ENCODE results near the gene BBX. TPM values are rescaled to one million over a fixed set of nuclear protein-coding genes. Genes with fewer than 3 reads are reported as not detected.
"Not testable (repeated sequence)": the region's sequence is repeated elsewhere in the genome, so short reads cannot be mapped to it uniquely, and the experiment has no call there.

The BBX gene
- total and polyA plus RNA-seq, 2 of the 13 experiments (the other 11 are each of a cell fraction or from before 2014, with no cell fraction given) = 13.7 to 23.2 TPM

GRCh38 chr3:107689355-107689754, 166.6 kb downstream of the BBX start (continued):
- TF ChIP-seq ZNF503 (CRISPR knock-in tag; IDR thresholded peaks at IDR 0.05) (peak; percentile 50; the same call in 1 of the 2 replicates), NR1H2 (CRISPR knock-in tag; IDR thresholded peaks at IDR 0.05; ENCODE audit: borderline replicate concordance, low read depth) (no peak), LRRFIP1 (CRISPR knock-in tag; conservative IDR thresholded peaks at IDR 0.05) (no peak), ZNF557 (CRISPR knock-in tag; IDR thresholded peaks at IDR 0.05) (no peak)

GRCh38 chr3:107690522-107691138, 167.9 kb downstream of the BBX start:
- intact Hi-C loops (cut with micrococcal nuclease; ENCODE audit: unreplicated experiment) (no loop called here), in situ Hi-C loops (cut with HindIII; ENCODE audit: extremely low pct_ligation_motif_present, low pct_unique_long_range_greater_than_20kb) (no loop called here)
- peak overlapping the region; percentile 32 for H3K27ac ChIP-seq (ENCODE audit: extremely low read length, insufficient read depth, low read length)
- no peak overlapping the region for H3K4me2 ChIP-seq (ENCODE audit: low read depth, low read length)
- H3K36me3 ChIP-seq (replicated peaks in 1 of 2; ENCODE audit: control insufficient read depth in 1 of 2, insufficient read depth in 2 of 2, low read length in 2 of 2) = no peaks in the 10 kb centered on the region; a peak in 1 of 5 replicates
- H3K4me1 ChIP-seq (ENCODE audit: insufficient read depth, low read length) = peaks cover 62% of the 10 kb centered on the region
- no peaks in the 10 kb centered on the region for H4K20me1 ChIP-seq (ENCODE audit: insufficient read depth, low read length)
- ATAC-seq (peak; percentile 41; the same call in 1 of the 3 replicates), FAIRE-seq (no peak), DNase-seq (ENCODE audit: low spot score) (peak; percentile 45)
- WGBS (ENCODE audit: low lambda C conversion rate) = 68% methylated on average over 2 of the region's 2 CpGs
- no peak overlapping the region for H2AFZ ChIP-seq (ENCODE audit: low read length)
- no TSS peak for BruUV-seq (replicated peaks)
- no peak overlapping the region for H3K4me3 ChIP-seq (replicated peaks in 1 of 3; ENCODE audit: insufficient read depth in 1 of 3, low read depth in 2 of 3, low read length in 3 of 3)
- H3K79me2 ChIP-seq (ENCODE audit: insufficient read depth, low read length) = peaks cover 3% of the 10 kb centered on the region
- no peaks in the 10 kb centered on the region for H3K27me3 ChIP-seq (ENCODE audit: control insufficient read depth in 1 of 2, insufficient read depth in 2 of 2, low read length in 2 of 2)
- H3K9ac ChIP-seq (ENCODE audit: insufficient read depth, low read depth, low read length) = no peak overlapping the region
- TF ChIP-seq CTCF (CRISPR knock-in tag; IDR thresholded peaks at IDR 0.05) = 0 out of 2 replicates have a peak, but pooled peaks have one; percentile 14
- TF ChIP-seq ERF (CRISPR knock-in tag; IDR thresholded peaks at IDR 0.05) = no peak
- ChIA-PET CTCF (ENCODE audit: low intra/inter-chr PET ratio, low total read pairs) (interaction anchor here (1.2 to 1.8 kb wide), 2 partner anchors 14 to 156 kb away, joined by 3 to 5 read pairs; no protein-coding TSS in a partner anchor), POLR2A (no interaction called here)
- no peaks in the 10 kb centered on the region for H3K9me3 ChIP-seq (ENCODE audit: low read length)

GRCh38 chr3:107691984-107692383, 169.2 kb downstream of the BBX start:
- H2AFZ ChIP-seq (ENCODE audit: low read length); H4K20me1 ChIP-seq (ENCODE audit: insufficient read depth, low read length); FAIRE-seq; CTCF ChIA-PET (ENCODE audit: low intra/inter-chr PET ratio, low total read pairs); intact Hi-C loops (cut with micrococcal nuclease; ENCODE audit: unreplicated experiment); in situ Hi-C loops (cut with HindIII; ENCODE audit: extremely low pct_ligation_motif_present, low pct_unique_long_range_greater_than_20kb); H3K36me3 ChIP-seq (replicated peaks in 1 of 2; ENCODE audit: control insufficient read depth in 1 of 2, insufficient read depth in 2 of 2, low read length in 2 of 2); H3K27ac ChIP-seq (ENCODE audit: extremely low read length, insufficient read depth, low read length); H3K9ac ChIP-seq (ENCODE audit: insufficient read depth, low read depth, low read length); POLR2A ChIA-PET; BruUV-seq (replicated peaks); H3K27me3 ChIP-seq (ENCODE audit: control insufficient read depth in 1 of 2, insufficient read depth in 2 of 2, low read length in 2 of 2); H3K4me3 ChIP-seq (replicated peaks in 1 of 3; ENCODE audit: insufficient read depth in 1 of 3, low read depth in 2 of 3, low read length in 3 of 3); DNase-seq (ENCODE audit: low spot score); H3K79me2 ChIP-seq (ENCODE audit: insufficient read depth, low read length); ATAC-seq; H3K4me2 ChIP-seq (ENCODE audit: low read depth, low read length); H3K9me3 ChIP-seq (ENCODE audit: low read length): not testable (repeated sequence)
- H3K4me1 ChIP-seq (ENCODE audit: insufficient read depth, low read length) = peaks cover 48% of the 10 kb centered on the region
- over 99% methylated on average over 5 of the region's 5 CpGs for WGBS (ENCODE audit: low lambda C conversion rate)
